Activated CD8-positive, alpha-beta memory T cell treated with anti-CD3 and anti-CD28 coated beads for 36 hours (primary cell): Measurements from ENCODE around the gene KLHDC3. TPM values are rescaled to one million over a fixed set of nuclear protein-coding genes. Genes with fewer than 3 reads are reported as not detected.

ENCODE experiments used
- CTCF ChIA-PET: fragments of 350-600 bp; sonication (Branson Sonifier 250); formaldehyde crosslinking; loops from one replicate; lab custom pipeline; 2021; ENCODE audit warnings: antibody characterized with exemption; lab: Charles Lee
- POLR2A ChIA-PET: fragments of 350-600 bp; sonication (Branson Sonifier 250); formaldehyde crosslinking; loops from one replicate; lab custom pipeline; 2021; ENCODE audit warnings: antibody characterized with exemption; lab: Charles Lee
- total RNA-seq, 2 experiments: library from RNA; stranded (reverse); gene quantifications; one replicate each; pipeline ENCODE4 v1.2.3, GENCODE V29; 2021

The KLHDC3 gene
- total RNA-seq = 10 to 100 TPM; 71.1 to 71.4 TPM

GRCh38 chr6:43013843-43014433, at the start of gene KLHDC3, which contains the start of gene MEA1:
Gene KLHDC3, plus strand, starts transcription at chr6:43014249. Its CDS starts 2,944 bp downstream, at chr6:43017193.
Gene MEA1, minus strand, starts transcription at chr6:43013946. Its CDS starts 133 bp downstream, at chr6:43013813.
- POLR2A ChIA-PET = interaction anchor here (0.6 to 4.1 kb wide), 10 partner anchors 9 to 156 kb away, joined by 3 to 13 read pairs (median 5); partner anchors contain the start of genes CNPY3, CUL7, KLC4 and MRPL2
- CTCF ChIA-PET = interaction anchor here (0.6 to 1.7 kb wide), 3 partner anchors 19 to 130 kb away, joined by 3 to 6 read pairs (median 5); no protein-coding TSS in a partner anchor

GRCh38 chr6:42966571-42966970, 47.5 kb upstream of the KLHDC3 start:
- ChIA-PET POLR2A (no interaction called here), CTCF (no interaction called here)

GRCh38 chr6:42967228-42967627, 46.8 kb upstream of the KLHDC3 start:
- ChIA-PET POLR2A (no interaction called here), CTCF (interaction anchor here (0.5 kb wide), 1 partner anchor 197 kb away, joined by 3 read pairs; no protein-coding TSS in a partner anchor)

- CTCF ChIA-PET = no interaction called here
- POLR2A ChIA-PET = no interaction called here
Measured at GRCh38 chr6:42968126-42968701, 45.8 kb upstream of the KLHDC3 start.

- ChIA-PET POLR2A (no interaction called here), CTCF (no interaction called here)
Measured at GRCh38 chr6:42968783-42969182, 45.3 kb upstream of the KLHDC3 start.

GRCh38 chr6:42969431-42969830, 44.6 kb upstream of the KLHDC3 start:
- ChIA-PET CTCF (no interaction called here), POLR2A (no interaction called here)

GRCh38 chr6:42969934-42970333, 44.1 kb upstream of the KLHDC3 start:
- POLR2A ChIA-PET = no interaction called here
- CTCF ChIA-PET = no interaction called here

- POLR2A ChIA-PET = interaction anchor here (1.1 kb wide), 1 partner anchor 9 kb away, joined by 3 read pairs; no protein-coding TSS in a partner anchor
- CTCF ChIA-PET = interaction anchor here (1.0 to 1.2 kb wide), 2 partner anchors 172 to 173 kb away, joined by 3 to 4 read pairs; no protein-coding TSS in a partner anchor
Measured at GRCh38 chr6:42970871-42971612, 43.0 kb upstream of the KLHDC3 start.

- ChIA-PET CTCF (interaction anchor here (0.7 to 1.2 kb wide), 2 partner anchors 38 to 172 kb away, joined by 3 to 4 read pairs; no protein-coding TSS in a partner anchor), POLR2A (interaction anchor here (1.1 kb wide), 1 partner anchor 10 kb away, joined by 3 read pairs; no protein-coding TSS in a partner anchor)
Measured at GRCh38 chr6:42971746-42972327, 42.2 kb upstream of the KLHDC3 start.

GRCh38 chr6:42973926-42974325, 40.1 kb upstream of the KLHDC3 start:
- POLR2A ChIA-PET = interaction anchor here (0.5 to 1.0 kb wide), 2 partner anchors 10 to 101 kb away, joined by 4 to 6 read pairs; partner anchors contain the start of gene PPP2R5D
- CTCF ChIA-PET = interaction anchor here (0.7 to 1.5 kb wide), 2 partner anchors 53 to 170 kb away, joined by 3 to 4 read pairs; no protein-coding TSS in a partner anchor

- POLR2A ChIA-PET = interaction anchor here (0.5 to 1.2 kb wide), 4 partner anchors 9 to 248 kb away, joined by 3 to 5 read pairs (median 4); partner anchors contain the start of genes CNPY3 and PPP2R5D
- CTCF ChIA-PET = no interaction called here
Measured at GRCh38 chr6:42974919-42975505, 39.0 kb upstream of the KLHDC3 start.

GRCh38 chr6:42978487-42978838, 35.6 kb upstream of the KLHDC3 start:
- CTCF ChIA-PET = interaction anchor here (0.5 to 1.3 kb wide), 2 partner anchors 165 to 339 kb away, joined by 3 to 4 read pairs; no protein-coding TSS in a partner anchor
- POLR2A ChIA-PET = interaction anchor here (1.0 to 1.9 kb wide), 5 partner anchors 36 to 192 kb away, joined by 3 to 14 read pairs (median 10); partner anchors contain the start of genes CNPY3, KLC4, KLHDC3 and MEA1

- CTCF ChIA-PET = interaction anchor here (1.3 kb wide), 1 partner anchor 165 kb away, joined by 4 read pairs; no protein-coding TSS in a partner anchor
- POLR2A ChIA-PET = interaction anchor here (0.5 to 1.9 kb wide), 8 partner anchors 9 to 192 kb away, joined by 3 to 14 read pairs (median 5); partner anchors contain the start of genes CNPY3, CUL7, KLC4 and KLHDC3
Measured at GRCh38 chr6:42978839-42979522, 35.1 kb upstream of the KLHDC3 start, which contains the start of gene PEX6. Gene PEX6, minus strand, starts transcription at chr6:42979181. Its CDS starts 31 bp downstream, at chr6:42979150.

- POLR2A ChIA-PET = interaction anchor here (0.5 to 1.9 kb wide), 7 partner anchors 8 to 79 kb away, joined by 3 to 14 read pairs (median 5); partner anchors contain the start of genes CNPY3, CUL7, KLC4 and KLHDC3
- CTCF ChIA-PET = interaction anchor here (1.3 kb wide), 1 partner anchor 164 kb away, joined by 4 read pairs; no protein-coding TSS in a partner anchor
Measured at GRCh38 chr6:42979523-42980177, 34.4 kb upstream of the KLHDC3 start.

GRCh38 chr6:42981836-42982235, 32.2 kb upstream of the KLHDC3 start:
- POLR2A ChIA-PET = interaction anchor here (0.7 kb wide), 1 partner anchor 22 kb away, joined by 3 read pairs; no protein-coding TSS in a partner anchor
- CTCF ChIA-PET = interaction anchor here (0.6 to 0.7 kb wide), 2 partner anchors 51 to 325 kb away, joined by 4 to 6 read pairs; no protein-coding TSS in a partner anchor
